Measurements from ENCODE around the gene CABP4. TPM values are rescaled to one million over a fixed set of nuclear protein-coding genes. Genes with fewer than 3 reads are reported as not detected.
"Not testable (repeated sequence)": the region's sequence is repeated elsewhere in the genome, so short reads cannot be mapped to it uniquely, and the experiment has no call there.

Gene CABP4
- total RNA-seq, 2 donors from 2014 or later: 1.2 to 1.3 TPM

DNA sequence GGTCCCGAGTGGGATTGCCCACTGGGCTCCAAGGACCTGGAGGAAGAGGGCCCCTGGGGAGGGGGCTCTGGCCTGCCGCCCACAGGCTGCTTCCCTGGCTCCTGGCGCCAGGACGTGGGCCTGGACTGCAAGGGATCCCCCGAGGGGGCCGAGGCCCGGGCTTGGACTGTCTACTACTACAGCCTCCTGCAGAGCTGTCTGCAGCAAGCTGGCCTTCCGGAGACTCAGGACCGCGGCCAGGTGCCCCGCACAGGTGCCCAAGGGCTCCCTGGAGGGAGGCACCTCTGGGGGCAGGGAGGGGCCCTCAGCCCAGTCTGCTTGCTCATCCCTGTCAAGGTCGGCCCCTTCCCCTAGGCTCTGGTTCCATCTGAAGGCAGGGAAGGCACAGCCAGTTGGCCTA lies 37.7 kb upstream of the CABP4 start:
- ATAC-seq (no peak), DNase-seq (no peak)
- intact Hi-C loops (cut with DNase I): no loop called here

DNA sequence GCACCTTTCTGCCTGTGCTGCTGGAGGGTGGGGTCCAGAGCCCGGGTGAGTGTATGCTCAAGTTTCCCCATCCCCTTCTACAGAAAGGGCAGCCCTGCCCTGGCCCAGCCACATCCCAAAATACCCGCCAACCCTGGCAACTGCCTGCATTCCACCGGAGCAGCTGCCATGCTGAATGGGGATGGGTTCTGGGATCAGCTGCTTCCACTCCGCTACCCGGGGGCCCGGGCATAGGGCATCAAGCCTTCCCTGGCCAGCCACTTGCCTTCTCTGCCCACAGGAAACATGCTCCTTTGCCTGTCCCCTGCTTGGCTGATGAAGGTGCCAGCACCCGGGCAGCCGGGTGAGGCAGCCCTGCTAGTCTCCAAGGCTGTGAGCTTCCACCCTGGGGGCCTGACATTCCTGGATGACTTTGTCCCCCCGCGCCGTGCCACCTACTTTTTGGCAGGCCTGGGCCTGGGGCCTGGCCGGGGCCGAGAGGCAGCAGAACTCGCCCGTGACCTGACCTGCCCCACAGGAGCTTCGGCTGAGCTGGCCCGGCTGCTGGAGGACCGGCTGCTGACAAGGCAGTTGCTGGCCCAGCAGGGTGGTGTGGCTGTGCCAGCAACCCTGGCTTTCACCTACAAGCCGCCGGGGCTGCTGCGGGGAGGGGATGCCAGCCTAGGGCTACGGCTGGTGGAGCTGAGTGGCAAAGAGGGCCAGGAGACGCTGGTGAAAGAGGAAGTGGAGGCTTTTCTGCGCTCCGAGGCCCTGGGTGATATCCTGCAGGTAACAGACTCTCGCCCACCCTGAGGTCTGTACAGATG lies 36.5 kb upstream of the CABP4 start:
- ATAC-seq (peak in 1 of 2 donors; percentile 23), DNase-seq (no peak)
- intact Hi-C loops (cut with DNase I): no loop called here

DNA sequence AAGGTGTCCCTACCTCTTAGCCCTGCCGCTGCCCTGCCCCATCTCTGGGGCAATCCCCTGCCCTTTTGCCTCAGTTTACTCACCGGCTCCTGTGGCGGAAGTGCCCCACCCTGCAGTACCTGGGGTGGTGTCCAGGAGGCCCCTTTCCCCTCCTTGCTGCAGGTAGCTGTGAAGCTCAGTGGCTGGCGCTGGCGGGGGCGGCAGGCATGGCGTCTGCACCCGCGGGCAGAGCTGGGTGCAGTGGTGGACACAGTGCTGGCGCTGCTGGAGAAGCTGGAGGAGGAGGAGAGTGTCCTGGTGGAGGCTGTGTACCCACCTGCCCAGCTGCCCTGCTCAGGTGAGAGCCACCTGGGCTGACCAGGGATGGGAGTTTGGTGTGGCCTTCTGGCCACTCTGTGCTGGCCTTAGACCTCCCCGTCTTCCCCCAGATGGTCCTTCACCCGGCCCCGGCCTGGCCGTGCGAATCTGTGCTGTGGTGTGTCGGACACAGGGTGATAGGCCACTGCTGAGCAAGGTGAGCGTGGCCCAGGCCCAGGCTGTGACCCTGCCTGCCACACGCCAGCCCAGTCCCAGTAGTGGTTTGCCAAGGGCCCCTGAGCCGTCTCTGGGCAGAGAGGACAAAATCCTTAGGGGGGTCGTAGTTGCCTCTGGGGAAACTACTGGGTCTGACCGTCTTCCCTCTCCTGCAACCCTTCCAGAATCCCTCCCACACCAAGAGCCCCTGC lies 35.7 kb upstream of the CABP4 start:
- no peak for DNase-seq
- intact Hi-C loops (cut with DNase I): no loop called here
- ATAC-seq: no peak

DNA sequence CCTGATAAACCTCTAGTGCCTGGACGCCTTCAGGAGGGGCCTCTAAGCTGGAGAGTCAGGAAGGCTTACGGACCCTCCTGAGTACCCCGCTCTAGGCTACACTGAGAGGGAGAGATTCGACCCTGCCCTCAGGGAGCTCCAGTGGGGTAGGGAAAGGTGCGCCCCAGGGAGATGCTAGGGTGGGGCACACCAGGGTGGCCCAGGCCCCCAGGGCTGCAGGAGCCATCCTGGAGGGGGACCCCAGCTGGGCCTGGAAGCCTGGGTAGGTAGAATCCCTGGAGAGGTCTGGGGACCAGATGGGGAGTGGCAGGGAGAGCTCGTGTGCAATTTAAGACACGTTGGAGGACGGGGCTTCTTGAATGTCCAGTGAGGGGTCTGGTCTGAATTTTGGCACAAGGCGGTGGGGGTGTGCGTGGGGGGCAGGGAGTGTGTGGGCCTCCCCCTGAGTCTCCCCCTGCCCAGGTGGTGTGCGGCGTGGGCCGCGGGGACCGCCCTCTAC lies 35.0 kb upstream of the CABP4 start:
- ATAC-seq (no peak), DNase-seq (no peak)
- intact Hi-C loops (cut with DNase I): no loop called here

DNA sequence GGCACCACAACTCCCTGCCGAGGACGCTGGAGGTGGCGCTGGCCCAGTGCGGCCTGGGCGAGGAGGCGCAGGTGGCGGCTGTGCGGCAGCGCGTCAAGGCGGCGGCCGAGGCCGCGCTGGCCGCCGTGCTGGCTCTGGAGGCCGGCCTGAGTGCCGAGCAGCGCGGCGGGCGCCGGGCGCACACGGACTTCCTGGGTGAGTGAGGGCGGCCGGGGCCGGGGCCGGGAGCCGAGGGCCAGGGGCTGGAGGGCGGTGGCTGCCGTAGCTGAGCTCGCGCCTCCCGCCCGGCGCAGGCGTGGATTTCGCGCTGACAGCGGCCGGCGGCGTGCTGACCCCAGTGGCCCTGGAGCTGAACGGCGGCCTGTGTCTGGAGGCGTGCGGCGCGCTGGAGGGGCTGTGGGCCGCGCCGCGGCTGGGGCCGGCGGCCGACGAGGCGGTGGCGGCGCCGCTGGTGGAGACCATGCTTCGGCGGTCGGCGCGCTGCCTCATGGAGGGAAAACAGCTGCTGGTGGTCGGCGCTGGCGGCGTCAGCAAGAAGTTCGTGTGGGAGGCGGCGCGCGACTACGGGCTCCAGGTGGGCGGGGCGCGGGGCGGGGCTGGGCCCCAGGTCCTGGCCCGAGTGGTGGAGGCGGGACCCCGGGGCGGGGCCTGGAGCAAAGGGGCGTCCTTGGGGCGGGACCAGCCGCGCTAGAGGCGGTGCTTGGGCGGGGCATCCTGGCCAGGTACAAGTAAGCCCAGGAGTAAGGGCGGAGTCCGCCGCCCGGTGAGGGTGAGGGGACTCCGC lies 34.3 kb upstream of the CABP4 start:
- peak; percentile 93 to 94 for ATAC-seq
- intact Hi-C loops (cut with DNase I): no loop called here
- peak; percentile 97 for DNase-seq

DNA sequence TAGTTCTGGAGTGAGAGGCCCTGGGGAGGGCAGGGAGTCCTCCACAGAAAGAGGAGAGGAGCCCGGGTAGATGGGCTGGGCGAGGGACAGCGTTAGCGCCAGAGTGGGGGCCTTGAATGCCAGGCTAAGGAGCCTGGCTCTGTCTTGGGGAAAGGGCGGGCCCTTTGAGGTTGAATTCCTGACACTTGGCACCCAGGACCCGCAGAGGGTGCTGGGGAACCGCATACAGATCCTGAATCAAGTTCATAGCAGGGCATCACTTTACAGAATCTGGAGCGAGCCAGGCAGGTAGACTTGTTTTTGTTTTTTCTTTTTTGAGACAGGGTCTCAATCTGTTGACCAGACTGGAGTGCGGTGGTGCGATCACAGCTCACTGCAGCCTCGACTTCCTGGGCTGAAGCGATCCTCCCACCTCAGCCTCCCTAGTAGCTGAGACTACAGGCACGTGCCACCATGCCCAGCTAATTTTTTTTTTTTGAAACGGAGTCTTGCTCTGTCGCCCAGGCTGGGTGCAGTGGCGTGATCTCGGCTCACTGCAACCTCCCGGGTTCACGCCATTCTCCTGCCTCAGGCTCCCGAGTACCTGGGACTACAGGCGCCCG lies 33.6 kb upstream of the CABP4 start:
- no peak for DNase-seq
- ATAC-seq: no peak
- intact Hi-C loops (cut with DNase I): no loop called here

DNA sequence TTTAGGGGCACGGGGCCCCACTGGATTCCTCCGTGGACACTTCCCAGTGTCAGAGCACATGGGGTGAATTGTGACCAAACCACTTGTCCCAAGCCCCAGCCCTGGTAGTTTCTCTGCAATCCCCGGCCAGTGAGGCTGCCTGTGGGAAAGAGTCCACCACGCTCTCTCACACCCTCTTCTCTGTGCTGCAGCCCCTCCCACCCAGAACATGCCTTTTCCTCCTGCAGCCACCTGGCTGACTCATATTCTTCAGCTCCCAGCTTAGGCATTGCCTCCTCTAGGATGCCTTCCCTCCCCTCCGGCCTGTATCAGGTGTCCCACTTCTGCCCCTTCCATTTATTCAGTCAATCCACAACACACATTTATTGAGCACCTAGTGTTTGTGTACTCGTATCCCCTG lies 32.3 kb upstream of the CABP4 start:
- ATAC-seq (no peak), DNase-seq (no peak)
- intact Hi-C loops (cut with DNase I): no loop called here

DNA sequence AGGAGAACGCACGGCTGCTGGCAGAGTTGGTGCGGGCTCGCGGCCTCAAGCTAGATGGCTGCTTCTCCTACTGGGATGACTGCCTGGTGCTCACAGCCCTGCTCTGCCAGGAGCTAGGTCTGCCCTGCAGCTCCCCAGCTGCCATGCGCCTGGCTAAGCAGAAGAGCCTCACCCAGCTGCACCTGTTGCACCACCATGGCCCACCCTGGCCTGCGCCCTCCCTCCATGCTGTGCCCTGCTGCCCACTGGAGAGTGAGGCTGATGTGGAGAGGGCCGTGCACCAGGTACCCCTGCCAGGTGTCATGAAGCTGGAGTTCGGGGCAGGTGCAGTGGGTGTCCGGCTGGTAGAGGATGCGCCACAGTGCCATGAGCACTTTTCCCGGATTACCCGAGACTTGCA lies 31.7 kb upstream of the CABP4 start:
- ATAC-seq: no peak
- no peak for DNase-seq
- intact Hi-C loops (cut with DNase I): no loop called here

DNA sequence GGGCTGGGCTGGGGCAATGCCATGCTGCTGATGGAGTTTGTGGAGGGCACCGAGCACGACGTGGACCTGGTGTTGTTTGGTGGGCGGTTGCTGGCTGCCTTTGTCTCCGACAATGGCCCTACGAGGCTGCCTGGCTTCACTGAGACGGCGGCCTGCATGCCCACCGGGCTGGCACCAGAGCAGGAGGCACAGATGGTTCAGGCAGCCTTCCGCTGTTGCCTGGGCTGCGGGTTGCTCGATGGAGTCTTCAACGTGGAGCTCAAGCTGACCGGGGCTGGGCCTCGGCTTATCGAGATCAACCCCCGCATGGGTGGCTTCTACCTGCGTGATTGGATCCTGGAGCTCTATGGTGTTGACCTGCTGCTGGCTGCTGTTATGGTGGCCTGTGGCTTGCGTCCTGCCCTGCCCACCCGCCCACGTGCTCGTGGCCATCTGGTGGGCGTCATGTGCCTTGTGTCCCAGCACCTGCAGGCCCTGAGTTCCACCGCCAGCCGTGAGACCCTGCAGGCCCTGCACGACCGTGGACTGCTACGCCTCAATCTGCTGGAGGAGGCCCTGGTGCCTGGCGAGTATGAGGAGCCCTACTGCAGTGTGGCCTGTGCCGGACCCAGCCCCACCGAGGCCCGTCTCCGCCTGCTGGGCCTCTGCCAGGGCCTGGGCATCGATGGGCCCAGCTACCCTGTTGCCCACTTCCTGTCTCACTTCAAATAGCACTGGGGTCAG lies 31.1 kb upstream of the CABP4 start:
- intact Hi-C loops (cut with DNase I): no loop called here
- ATAC-seq (no peak), DNase-seq (no peak)

DNA sequence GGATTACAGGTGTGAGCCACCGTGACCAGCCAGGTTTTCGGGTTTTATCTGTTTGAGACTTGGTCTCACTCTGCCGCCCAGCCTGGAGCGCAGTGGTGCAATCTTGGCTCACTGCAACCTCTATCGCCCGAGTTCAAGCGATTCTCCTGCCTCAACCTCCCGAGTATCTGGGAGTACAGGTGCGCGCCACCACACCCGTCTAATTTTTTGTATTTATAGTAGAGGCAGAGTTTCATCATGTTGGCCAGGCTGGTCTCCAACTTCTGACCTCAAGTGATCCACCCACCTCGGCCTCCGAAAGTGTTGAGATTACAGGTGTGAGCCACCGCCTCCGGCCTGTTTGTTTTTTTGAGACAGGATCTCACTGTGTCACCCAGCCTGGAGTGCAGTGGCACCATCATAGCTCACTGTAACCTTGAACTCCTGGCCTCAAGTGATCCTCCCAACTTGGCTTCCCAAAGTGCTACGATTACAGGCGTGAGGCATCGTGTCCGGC lies 27.7 kb upstream of the CABP4 start:
- intact Hi-C loops (cut with DNase I): loop anchor here in 1 of 2 donors (5.0 kb wide), 1 partner anchor 35 kb away; no protein-coding TSS in a partner anchor
- not testable (repeated sequence) for ATAC-seq

DNA sequence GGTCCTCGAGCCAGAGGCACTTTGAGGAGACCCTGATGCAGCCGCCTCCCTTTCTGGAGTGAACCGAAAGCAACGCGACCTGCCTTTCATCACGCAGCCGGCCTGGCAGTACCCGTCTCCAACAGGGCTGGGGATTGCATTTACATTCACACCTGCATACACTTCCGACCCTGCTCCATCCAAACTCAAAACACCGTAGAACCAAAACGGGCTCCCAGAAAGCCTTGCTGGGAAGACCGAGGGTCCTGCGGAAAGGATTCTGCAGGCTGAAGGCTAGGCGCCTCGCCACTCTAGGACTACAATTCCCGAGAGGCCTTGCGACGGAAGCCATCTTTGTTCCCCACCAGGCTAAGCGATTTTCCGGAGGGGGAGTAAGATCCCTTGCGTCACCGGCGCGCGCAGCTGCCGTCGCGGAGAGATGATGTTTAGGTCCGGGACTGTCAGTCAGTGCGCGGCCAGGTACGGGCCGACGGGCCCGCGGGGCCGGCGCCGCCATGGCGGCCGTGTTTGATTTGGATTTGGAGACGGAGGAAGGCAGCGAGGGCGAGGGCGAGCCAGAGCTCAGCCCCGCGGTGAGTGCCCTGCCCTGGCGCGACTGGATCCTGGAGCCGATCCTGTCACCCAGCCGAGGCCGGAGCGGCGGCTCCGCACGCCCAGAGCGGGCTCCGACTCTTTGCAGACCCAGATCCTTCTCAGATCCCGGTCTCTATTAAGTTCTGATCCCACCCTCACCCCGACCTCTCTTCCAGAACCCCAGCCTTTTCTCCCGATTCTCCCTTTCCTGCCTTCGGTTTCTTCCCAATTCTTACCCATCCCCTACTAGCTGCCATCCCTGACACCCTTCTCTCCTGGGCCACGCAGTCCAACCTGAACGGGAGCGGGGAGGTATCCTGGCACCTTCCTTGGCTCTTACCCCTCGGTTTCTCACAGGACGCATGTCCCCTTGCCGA lies 26.8 kb upstream of the CABP4 start, which contains the start of gene RPS6KB2:
RPS6KB2 (plus strand) TSS at position 443 of the 950 bp plus-strand sequence; CDS start at position 495, 52 bp downstream.
- DNase-seq (peak; percentile 98), ATAC-seq (peak; percentile 92 to 94)
- intact Hi-C loops (cut with DNase I): loop anchor here in 1 of 2 donors (5.0 kb wide), 1 partner anchor 34 kb away; no protein-coding TSS in a partner anchor

More for the DNA sequence above, 27.7 kb upstream of the CABP4 start:
- not testable (repeated sequence) for DNase-seq

DNA sequence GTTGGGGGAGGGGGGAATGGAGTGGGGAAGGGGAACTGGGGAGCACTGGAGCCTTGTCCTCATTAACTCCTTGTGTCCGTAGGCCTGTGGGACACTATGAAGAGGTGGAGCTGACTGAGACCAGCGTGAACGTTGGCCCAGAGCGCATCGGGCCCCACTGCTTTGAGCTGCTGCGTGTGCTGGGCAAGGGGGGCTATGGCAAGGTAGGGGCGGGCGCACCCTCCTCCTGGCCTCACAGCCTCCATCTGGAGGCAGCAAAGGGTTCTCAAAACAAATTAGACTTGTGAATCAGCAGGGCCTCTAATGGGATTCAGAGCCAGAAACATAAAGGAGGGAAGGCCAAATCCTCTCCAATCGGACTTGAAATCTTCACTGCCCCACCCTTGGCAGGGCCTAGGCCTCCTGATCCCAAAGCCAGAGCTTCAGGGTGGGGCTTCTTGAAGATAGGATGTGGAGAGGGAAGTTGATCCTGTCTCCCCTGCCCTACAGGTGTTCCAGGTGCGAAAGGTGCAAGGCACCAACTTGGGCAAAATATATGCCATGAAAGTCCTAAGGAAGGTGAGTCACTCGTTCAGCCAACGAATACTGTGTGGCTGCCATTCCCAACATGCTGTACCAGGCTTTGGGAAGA lies 26.0 kb upstream of the CABP4 start:
- ATAC-seq (no peak), DNase-seq (no peak)
- intact Hi-C loops (cut with DNase I): loop anchor here in 1 of 2 donors (5.0 kb wide), 1 partner anchor 33 kb away; no protein-coding TSS in a partner anchor

DNA sequence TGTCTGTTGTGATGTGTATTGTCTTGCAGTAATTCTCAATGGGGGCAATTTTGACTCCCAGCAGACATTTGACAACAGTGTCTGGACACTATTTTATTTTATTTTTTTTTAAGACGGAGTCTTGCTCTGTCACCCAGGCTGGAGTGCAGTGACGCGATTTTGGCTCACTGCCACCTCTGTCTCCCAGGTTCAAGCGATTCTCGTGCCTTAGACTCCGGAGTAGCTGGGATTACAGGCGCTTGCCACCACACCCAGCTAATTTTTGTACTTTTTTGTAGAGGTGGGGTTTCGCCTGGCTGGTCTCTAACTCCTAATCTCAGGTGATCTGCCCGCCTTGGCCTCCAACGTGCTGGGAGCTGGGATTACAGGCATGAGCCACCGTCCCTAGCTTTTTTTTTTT lies 25.4 kb upstream of the CABP4 start:
- ATAC-seq: no peak
- intact Hi-C loops (cut with DNase I): loop anchor here in 1 of 2 donors (5.0 kb wide), 1 partner anchor 33 kb away; no protein-coding TSS in a partner anchor
- no peak for DNase-seq

DNA sequence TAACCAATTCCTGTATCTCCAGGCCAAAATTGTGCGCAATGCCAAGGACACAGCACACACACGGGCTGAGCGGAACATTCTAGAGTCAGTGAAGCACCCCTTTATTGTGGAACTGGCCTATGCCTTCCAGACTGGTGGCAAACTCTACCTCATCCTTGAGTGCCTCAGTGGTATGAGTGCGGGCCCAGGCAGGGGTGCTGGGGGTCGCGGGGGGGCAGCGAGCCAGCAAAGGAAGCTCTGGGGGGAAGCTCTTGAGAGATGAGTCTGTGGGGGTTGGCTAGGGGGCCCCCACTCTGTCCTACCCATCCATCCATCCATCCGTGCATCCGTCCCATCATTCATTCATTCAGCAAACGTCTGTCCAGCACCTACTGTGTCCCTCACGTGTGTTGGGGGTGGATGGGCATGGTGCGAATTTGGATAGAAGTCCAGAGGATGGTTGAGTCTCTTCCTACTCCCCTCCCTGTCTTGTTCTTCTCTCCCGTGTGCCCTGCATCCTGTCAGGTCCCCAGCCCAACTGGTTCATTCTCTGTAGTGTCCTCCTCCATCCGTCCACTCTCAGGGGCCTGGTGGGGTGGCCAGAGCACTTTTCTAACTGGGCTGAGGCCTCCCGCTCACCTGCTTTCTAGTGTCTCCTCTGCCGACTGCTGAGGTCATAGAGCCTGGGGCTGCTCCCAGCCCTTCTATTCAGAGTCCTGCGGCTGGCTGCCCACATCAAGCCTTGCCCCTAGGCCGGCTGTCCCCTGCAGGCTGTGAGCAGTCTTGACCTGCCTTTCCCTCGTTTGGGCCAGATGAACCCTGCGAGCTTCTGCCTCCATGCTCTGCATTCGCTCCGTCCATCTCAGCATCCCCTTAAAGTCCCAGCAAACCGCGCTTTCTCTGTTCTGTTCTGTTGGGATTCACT lies 23.6 kb upstream of the CABP4 start:
- no peak for ATAC-seq

DNA sequence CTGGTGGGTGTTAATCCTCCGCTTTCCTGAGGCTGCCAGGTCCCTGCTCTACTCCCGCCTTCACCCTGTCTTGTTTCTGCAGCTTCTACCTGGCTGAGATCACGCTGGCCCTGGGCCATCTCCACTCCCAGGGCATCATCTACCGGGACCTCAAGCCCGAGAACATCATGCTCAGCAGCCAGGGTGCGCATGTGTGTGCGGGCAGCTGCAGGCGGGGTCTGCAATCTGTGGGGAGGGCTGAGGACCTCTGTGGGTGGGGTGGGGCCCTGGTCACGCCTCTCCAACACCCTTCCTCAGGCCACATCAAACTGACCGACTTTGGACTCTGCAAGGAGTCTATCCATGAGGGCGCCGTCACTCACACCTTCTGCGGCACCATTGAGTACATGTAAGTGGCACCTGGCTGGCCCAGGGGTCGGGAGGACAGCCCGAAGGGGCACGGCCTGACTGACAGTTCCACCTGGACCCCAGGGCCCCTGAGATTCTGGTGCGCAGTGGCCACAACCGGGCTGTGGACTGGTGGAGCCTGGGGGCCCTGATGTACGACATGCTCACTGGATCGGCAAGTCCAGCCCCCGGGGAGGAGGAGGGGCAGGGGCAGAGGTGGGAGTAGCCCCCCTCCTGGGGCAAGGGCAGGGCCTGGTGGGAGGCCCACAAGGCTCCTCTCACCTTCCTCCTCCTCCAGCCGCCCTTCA lies 22.4 kb upstream of the CABP4 start:
- intact Hi-C loops (cut with DNase I): no loop called here
- ATAC-seq: no peak

More for the DNA sequence above, 23.6 kb upstream of the CABP4 start:
- DNase-seq: no peak
- intact Hi-C loops (cut with DNase I): no loop called here

More for the DNA sequence above, 22.4 kb upstream of the CABP4 start:
- DNase-seq: no peak
